GM18951 (cell line): ENCODE measurements around the gene ATXN1.

Experiments used
- POLR2A ChIP-seq: IDR thresholded peaks from 4 replicates; pipeline ENCODE4 v1.6.1; 2011; ENCODE audit warnings: mild to moderate bottlenecking; ENCODE audit not compliant: insufficient read length, insufficient read depth; ENCODE audit errors: extremely low read depth
- in situ Hi-C: fragments of 300-500 bp; cut with MboI; formaldehyde crosslinking; loops from one replicate; pipeline ENCODE4 v1.12.0; 2022; ENCODE audit warnings: low sequenced_read_pairs, mixed read lengths, inconsistent platforms; ENCODE audit not compliant: unreplicated experiment

ATXN1 gene

GRCh38 chr6:16374461-16375200 is 386.6 kb downstream of the ATXN1 start:
- in situ Hi-C loops = no loop called here
- no peak for TF ChIP-seq POLR2A

DNA sequence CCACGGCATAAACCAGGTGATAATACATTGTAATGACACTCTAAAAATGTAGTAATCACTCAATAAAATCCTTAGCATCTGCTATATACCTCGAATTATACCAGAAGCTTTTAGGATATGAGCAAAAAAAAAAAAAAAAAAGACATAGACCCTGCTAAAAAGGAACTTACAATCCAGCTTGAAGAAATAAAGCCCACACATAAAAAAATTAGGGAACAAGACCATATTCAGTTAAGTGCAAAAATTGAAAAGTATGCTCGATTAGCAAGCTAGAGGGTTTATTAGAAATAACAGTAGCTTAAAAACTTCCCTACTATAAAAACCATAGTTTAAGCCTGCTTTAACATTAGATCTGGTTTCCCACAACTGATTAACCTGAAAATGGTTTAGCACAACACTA is 387.2 kb downstream of the ATXN1 start:
- in situ Hi-C loops = no loop called here
- no peak for TF ChIP-seq POLR2A

DNA sequence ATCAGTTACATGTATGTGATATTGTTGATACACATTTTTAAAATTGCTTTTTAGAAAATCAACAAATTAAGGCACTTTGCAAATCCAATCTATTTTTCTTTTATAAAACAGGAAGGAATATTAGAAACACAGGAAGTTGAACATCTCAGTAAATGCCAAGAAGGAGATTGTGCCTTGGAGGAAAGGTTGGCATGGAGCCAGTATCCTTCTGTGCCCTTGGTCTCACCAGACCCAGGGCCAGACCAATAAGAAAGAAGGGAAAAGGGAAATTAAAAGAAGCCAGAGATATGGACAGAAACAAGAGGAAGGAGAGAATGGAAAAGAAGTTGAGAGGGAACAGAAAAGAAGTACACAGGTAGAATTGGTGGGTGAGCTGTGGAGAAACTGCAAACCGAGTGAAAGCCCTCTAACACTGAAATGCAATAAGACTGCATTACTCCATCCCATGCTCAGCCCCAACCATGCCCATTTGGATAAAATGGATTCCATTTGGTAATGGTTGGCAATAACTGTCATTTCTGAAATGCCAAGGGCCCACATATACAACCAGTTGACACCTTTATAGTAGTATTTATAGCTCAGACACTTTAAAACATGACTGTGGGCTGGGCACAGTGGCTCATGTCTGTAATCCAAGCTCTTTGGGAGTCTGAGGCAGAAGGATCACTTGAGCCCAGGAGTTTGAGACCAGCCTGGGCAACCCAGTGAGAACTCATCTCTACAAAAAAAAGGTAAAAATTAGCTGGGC is 389.1 kb downstream of the ATXN1 start:
- no peak for TF ChIP-seq POLR2A
- in situ Hi-C loops = no loop called here

DNA sequence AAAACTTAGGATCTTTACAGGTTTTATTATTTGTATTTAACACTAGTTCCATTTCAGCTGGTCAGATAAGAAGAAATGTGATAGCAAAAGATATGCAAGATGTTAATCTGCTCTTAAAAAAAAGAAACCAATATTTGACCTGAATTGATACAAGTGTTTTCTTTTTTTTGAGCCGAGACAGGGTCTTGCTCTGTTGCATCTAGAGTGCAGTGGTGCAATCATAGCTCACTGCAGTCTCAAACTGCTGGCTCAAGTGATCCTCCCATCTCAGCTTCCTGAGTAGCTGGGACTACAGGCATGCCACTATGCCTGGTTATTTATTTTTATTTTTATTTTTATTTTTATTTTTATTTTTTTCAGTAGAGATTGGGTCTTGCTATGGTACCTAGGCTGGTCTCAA is 389.9 kb downstream of the ATXN1 start:
- in situ Hi-C loops = no loop called here
- no peak for TF ChIP-seq POLR2A

- in situ Hi-C loops = no loop called here
These were observed 390.3 kb downstream of the ATXN1 start for GRCh38 chr6:16370943-16371342.

DNA sequence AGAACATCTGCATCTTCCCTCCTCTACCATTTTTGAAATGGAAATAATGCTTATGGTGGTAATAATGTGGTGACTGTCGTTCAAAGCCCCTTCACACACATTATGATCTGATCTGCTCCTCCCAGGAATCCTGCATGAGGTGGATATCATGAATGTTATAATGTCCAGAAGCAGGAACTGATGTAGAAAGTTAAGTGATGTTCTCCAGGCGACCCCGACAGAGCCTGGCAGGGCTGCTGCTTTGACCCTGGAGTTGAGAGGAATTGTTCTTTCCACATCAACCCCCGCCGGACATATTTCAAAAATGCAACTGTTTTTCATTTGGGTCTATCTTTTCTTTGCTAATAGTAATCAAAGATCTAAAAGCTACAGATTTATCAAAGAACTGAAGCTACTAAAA is 391.3 kb downstream of the ATXN1 start:
- in situ Hi-C loops = no loop called here
- TF ChIP-seq POLR2A = no peak

More at GRCh38 chr6:16370943-16371342, 390.3 kb downstream of the ATXN1 start:
- no peak for TF ChIP-seq POLR2A

GRCh38 chr6:16369140-16369745 is 392.0 kb downstream of the ATXN1 start:
- in situ Hi-C loops = no loop called here
- no peak for TF ChIP-seq POLR2A

GRCh38 chr6:16367571-16367970 is 393.7 kb downstream of the ATXN1 start:
- in situ Hi-C loops = no loop called here
- no peak for TF ChIP-seq POLR2A

DNA sequence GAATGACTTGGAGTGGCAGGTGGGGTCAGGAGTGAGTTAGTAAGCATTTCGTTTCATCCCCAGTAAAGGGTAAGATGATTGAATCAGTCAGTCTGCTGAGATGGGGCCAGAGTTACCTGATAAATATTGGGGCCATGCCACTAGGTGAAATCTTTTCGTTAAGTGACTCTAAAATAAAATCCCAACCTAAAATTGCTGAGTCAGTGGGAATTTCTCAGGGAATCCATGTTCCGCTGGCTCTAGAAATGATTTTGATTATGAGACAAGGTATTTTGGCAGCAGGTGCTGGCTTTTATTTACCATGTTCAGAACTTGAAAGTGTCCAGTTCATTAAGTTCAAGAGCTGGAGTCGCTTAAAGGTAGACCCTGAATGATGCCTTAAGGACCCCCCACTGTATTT is 397.5 kb downstream of the ATXN1 start:
- TF ChIP-seq POLR2A = no peak
- in situ Hi-C loops = no loop called here

- in situ Hi-C loops = no loop called here
- no peak for TF ChIP-seq POLR2A
These were observed 398.3 kb downstream of the ATXN1 start for GRCh38 chr6:16362819-16363589.

GRCh38 chr6:16362296-16362695 is 399.0 kb downstream of the ATXN1 start:
- in situ Hi-C loops = no loop called here
- no peak for TF ChIP-seq POLR2A

DNA sequence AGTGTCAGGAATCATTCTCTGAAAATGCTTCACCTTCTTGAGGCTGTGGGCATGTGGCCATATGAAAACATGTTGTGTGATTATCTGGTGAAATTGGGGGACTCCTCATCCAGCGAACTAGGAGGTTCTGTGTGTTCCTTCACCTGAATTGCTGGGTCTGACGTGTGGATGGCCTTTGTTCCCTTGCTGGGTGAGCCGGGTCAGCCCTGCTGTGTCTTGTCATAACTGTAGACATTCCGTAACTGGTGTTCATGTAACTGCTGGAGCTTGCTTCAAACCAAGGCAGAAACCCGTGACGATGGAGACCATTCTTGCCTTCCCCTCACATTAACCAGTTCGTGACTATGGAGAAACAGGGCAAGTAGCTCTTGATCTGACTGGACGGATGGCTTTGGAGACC is 399.4 kb downstream of the ATXN1 start:
- no peak for TF ChIP-seq POLR2A
- in situ Hi-C loops = no loop called here

DNA sequence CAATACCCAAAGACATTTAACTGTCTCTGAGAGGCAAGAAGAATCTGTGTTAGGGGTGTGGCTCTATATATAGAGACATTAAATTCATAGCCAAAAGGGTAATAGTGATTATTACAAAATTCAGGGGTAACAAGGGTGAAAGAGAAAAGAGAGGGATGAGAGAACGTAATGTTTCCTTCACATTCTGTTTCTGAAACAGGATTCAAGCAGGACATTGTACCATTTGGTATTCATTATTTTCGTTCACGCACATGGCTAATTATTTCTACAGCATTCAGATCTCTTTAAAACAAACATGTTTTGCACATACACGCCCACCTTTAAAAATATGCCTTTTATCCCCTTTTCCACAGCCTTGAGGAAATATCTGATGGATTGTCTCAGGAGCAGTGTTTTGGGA is 400.1 kb downstream of the ATXN1 start:
- in situ Hi-C loops = no loop called here
- TF ChIP-seq POLR2A = no peak
